ENCODE measurements around the gene MLXIP. TPM values are rescaled to one million over a fixed set of nuclear protein-coding genes. Genes with fewer than 3 reads are reported as not detected.

The MLXIP gene
- total and polyA plus RNA-seq, 2 of the 13 experiments (the other 11 are each of a cell fraction or from before 2014, with no cell fraction given) = 5.3 to 6.7 TPM

- BruUV-seq (replicated peaks) = no TSS peak
- ChIA-PET POLR2A (no interaction called here), CTCF (ENCODE audit: low intra/inter-chr PET ratio, low total read pairs) (no interaction called here)
- ATAC-seq = no peak
- no peak overlapping the region for H3K4me2 ChIP-seq (ENCODE audit: low read depth, low read length)
- H3K4me3 ChIP-seq (replicated peaks in 1 of 3; ENCODE audit: insufficient read depth in 1 of 3, low read depth in 2 of 3, low read length in 3 of 3) = no peak overlapping the region
- no peak for TF ChIP-seq ZNF460 (CRISPR knock-in tag; IDR thresholded peaks at IDR 0.05; ENCODE audit: borderline replicate concordance)
- TF ChIP-seq AGO2 (optimal IDR thresholded peaks at IDR 0.05; ENCODE audit: low read depth, low read length) = peak; percentile 45
- no peak for TF ChIP-seq ZBTB44 (CRISPR knock-in tag; IDR thresholded peaks at IDR 0.05)
- no peak overlapping the region for H2AFZ ChIP-seq (ENCODE audit: low read length)
- no peaks in the 10 kb centered on the region for H3K4me1 ChIP-seq (ENCODE audit: insufficient read depth, low read length)
- H3K36me3 ChIP-seq (replicated peaks in 1 of 2; ENCODE audit: control insufficient read depth in 1 of 2, insufficient read depth in 2 of 2, low read length in 2 of 2) = peaks cover 6 to 23% of the 10 kb centered on the region in 2 experiments; a peak in 4 of 5 replicates
- no peaks in the 10 kb centered on the region for H3K27me3 ChIP-seq (ENCODE audit: control insufficient read depth in 1 of 2, insufficient read depth in 2 of 2, low read length in 2 of 2)
- no peak for DNase-seq (ENCODE audit: low spot score)
- no peaks in the 10 kb centered on the region for H4K20me1 ChIP-seq (ENCODE audit: insufficient read depth, low read length)
- H3K79me2 ChIP-seq (ENCODE audit: insufficient read depth, low read length) = no peaks in the 10 kb centered on the region
- WGBS (ENCODE audit: low lambda C conversion rate) = 98% methylated on average over 8 of the region's 18 CpGs
- intact Hi-C loops (cut with micrococcal nuclease; ENCODE audit: unreplicated experiment) (no loop called here), in situ Hi-C loops (cut with HindIII; ENCODE audit: extremely low pct_ligation_motif_present, low pct_unique_long_range_greater_than_20kb) (no loop called here)
- no peak for FAIRE-seq
- H3K9me3 ChIP-seq (ENCODE audit: low read length) = no peaks in the 10 kb centered on the region
- H3K9ac ChIP-seq (ENCODE audit: insufficient read depth, low read depth, low read length) = no peak overlapping the region
- no peak overlapping the region for H3K27ac ChIP-seq (ENCODE audit: extremely low read length, insufficient read depth, low read length)
Measured at GRCh38 chr12:122135437-122136031, 57.0 kb downstream of the MLXIP start.

GRCh38 chr12:122137229-122137628 is 58.7 kb downstream of the MLXIP start:
- Histone ChIP-seq H3K36me3 (replicated peaks in 1 of 2; ENCODE audit: control insufficient read depth in 1 of 2, insufficient read depth in 2 of 2, low read length in 2 of 2) (peaks cover 9 to 21% of the 10 kb centered on the region in 2 experiments; a peak in 4 of 5 replicates), H3K9ac (ENCODE audit: insufficient read depth, low read depth, low read length) (no peak overlapping the region), H3K4me1 (ENCODE audit: insufficient read depth, low read length) (no peaks in the 10 kb centered on the region), H3K4me2 (ENCODE audit: low read depth, low read length) (no peak overlapping the region), H3K4me3 (replicated peaks in 1 of 3; ENCODE audit: insufficient read depth in 1 of 3, low read depth in 2 of 3, low read length in 3 of 3) (no peak overlapping the region), H3K9me3 (ENCODE audit: low read length) (no peaks in the 10 kb centered on the region), H3K27ac (ENCODE audit: extremely low read length, insufficient read depth, low read length) (no peak overlapping the region), H3K79me2 (ENCODE audit: insufficient read depth, low read length) (no peaks in the 10 kb centered on the region), H3K27me3 (ENCODE audit: control insufficient read depth in 1 of 2, insufficient read depth in 2 of 2, low read length in 2 of 2) (no peaks in the 10 kb centered on the region), H4K20me1 (ENCODE audit: insufficient read depth, low read length) (no peaks in the 10 kb centered on the region), H2AFZ (ENCODE audit: low read length) (no peak overlapping the region)
- FAIRE-seq (no peak), ATAC-seq (peak; percentile 22; the same call in 1 of the 3 replicates), DNase-seq (ENCODE audit: low spot score) (no peak)
- BruUV-seq (replicated peaks) = no TSS peak
- TF ChIP-seq SMAD3 (CRISPR knock-in tag; IDR thresholded peaks at IDR 0.05) = no peak
- TF ChIP-seq CTCF (CRISPR knock-in tag; IDR thresholded peaks at IDR 0.05) = 0 out of 2 replicates have a peak, but pooled peaks have one; percentile 5
- POLR2A ChIA-PET = no interaction called here
- in situ Hi-C loops (cut with HindIII; ENCODE audit: extremely low pct_ligation_motif_present, low pct_unique_long_range_greater_than_20kb) = no loop called here
- intact Hi-C loops (cut with micrococcal nuclease; ENCODE audit: unreplicated experiment) = no loop called here
- CTCF ChIA-PET (ENCODE audit: low intra/inter-chr PET ratio, low total read pairs) = interaction anchor here (0.6 kb wide), 1 partner anchor 53 kb away, joined by 3 read pairs; no protein-coding TSS in a partner anchor
- 83% methylated on average over 6 of the region's 10 CpGs for WGBS (ENCODE audit: low lambda C conversion rate)
